HG03575 (cell line): ENCODE results near the gene NEIL1.
"Not testable (repeated sequence)": the region's sequence is repeated elsewhere in the genome, so short reads cannot be mapped to it uniquely, and the experiment has no call there.

Source experiments
- ATAC-seq: cut with Tn5 transposase; IDR thresholded peaks from one replicate; pipeline ENCODE4 v1.9.1; 2021; ENCODE audit not compliant: unreplicated experiment, insufficient number of reproducible peaks, low FRiP score; ENCODE audit errors: extremely low read depth

The NEIL1 gene, protein sequence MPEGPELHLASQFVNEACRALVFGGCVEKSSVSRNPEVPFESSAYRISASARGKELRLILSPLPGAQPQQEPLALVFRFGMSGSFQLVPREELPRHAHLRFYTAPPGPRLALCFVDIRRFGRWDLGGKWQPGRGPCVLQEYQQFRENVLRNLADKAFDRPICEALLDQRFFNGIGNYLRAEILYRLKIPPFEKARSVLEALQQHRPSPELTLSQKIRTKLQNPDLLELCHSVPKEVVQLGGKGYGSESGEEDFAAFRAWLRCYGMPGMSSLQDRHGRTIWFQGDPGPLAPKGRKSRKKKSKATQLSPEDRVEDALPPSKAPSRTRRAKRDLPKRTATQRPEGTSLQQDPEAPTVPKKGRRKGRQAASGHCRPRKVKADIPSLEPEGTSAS

DNA sequence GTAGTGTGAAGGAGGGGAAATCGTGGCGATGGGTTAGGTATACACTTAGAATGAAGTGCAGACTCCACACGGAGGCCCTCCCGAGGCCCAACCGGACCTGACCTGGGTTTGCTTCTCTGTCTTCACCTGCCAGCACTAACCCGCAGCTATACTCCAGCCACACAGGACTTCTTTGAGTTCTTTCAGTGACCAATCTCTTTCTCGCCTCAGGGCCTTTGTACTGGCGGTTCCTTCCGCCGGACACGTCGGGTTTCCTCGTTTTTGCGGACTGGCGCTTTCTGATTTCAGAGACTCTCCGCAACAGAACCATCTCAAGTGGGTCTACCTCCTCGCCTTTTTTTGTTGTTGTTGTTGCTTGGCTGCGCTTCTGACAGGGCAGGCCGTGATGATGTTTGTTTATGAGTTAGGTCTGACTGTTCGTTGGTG, at the start of gene NEIL1:
Gene NEIL1 (plus strand): TSS at position 244 of the 426 bp plus-strand sequence. CDS start 1,867 bp downstream, outside the sequence.
- ATAC-seq: no peak

DNA sequence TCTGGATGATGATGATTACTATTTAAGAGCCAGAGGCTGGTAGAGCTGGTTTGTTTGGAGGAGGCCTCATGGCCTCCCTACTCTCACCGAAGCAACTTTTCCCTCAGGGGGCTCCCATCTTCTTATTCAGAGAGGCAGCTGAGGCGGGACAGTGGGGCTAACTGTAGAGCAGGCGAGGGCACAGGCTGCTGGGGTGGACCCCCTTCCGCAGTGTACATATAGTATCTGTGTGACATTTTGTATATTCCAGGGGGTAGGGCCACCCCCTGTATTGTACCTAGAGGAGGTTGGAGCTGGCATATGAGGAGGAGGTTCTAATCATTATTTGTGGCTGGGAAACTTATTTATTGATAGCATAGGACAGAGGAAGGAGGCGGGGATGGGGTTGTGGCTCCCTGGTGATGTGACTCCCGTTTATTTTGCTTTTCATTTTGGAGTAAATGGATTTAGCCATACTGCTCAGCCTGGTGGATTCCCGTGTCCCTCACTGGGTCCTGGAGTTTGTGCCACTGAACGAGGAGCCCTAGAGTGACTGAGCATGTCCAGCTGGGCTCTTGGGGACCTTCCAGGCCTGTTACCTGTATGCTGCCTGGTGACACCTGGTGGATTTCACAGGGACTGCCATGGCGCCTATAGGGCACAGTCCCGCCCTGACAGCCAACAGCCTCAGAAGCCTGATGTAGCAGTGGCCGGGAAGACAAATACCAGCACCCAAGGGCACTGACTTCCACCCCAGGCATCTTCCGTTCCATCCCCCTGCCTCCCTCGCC, 48.1 kb upstream of the NEIL1 start:
- ATAC-seq: not testable (repeated sequence)

DNA sequence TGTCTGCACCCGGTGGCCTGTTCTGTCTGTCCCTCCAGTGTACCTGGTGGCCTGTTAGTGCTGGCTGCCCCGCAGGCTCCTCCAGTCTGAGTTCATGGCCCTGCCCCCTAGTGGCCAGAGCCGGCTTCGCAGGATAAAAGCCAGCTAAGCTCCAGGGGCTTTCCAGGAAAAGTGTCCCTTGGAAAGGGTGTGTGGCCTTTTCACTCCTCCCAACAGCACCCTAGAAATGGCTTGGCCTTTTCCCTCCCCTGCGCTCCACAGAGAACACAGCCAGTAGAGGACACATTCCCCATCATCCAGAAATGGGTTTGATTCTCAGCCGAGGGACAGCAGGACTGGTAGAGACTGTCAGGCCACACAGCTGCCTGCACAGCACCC, 47.5 kb upstream of the NEIL1 start:
- ATAC-seq: not testable (repeated sequence)

DNA sequence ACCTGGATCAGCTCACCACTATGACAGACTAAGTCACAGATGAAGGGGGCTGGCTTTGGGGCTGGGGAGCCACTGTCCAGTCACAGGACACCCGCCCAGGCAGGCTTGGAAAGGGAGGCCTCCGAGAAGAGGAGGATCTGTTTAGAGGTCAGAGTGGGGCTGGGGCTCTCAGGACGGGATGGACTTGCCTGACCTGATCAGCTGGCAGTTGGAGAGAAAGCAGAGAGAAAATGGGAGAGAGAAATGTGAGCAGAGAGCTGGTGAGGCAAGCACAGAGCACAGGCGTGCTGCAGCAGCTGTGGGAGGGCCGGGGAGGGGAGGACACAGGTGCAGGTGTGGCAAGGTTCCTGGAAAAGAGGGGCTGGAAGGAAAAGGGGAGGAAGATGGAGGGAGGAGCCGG, 46.8 kb upstream of the NEIL1 start:
- ATAC-seq: not testable (repeated sequence)

DNA sequence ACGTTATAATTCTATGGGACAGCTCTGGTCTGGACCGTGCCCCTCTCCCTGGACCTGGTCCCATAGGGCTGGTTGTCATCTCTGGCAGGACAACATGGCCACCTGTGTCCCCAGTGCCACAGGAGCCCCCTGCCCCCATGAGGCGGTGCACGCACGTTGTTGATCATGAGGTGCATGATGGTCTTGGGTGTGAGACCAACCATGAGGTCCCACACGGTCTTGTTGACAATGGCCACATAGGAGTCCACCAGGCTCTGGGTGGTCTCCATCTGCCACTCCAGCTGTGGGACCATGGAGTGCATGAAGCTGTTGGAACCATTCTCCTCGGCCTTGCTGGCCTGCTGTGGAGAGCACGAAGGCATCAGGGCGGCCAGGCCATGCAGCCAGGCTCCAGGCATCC, 44.5 kb upstream of the NEIL1 start:
- ATAC-seq: no peak

DNA sequence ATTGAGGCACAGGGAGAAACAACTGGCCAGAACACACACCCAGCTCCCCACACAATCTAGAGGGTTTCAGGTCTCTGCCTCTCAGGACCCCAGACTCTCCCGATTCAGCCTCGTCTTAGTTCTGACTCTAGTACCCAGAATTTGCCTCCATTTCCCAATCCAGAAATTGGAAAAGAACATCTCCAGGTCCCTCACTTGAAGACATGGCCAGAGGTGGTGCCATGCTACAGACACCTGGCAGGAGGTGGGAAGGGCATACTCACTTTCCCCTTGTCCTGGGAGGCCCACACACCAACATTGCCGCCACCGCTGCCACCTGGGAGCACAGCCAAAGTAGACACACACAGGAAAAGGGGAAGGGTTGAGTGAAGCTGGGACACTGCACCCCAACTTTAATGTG, 44.1 kb upstream of the NEIL1 start:
- not testable (repeated sequence) for ATAC-seq

DNA sequence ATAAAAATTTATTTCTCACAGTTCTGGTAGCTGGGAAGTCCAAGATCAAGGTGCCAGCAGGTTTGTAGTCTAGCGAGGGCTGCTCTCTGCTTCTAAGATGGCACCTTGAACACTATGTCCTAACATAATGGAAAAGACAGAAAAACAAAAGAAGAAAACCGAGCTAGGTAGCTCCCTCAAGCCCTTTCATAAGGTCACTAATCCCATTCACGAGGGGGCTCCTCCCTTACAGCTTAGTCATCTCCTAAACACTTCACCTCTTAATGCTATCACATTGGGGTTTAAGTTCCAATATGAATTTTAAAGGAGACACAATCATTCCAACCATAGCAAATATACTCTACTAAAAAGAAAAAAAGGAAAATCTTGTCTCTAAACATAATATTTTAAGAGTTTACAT, 40.7 kb upstream of the NEIL1 start:
- ATAC-seq: no peak

DNA sequence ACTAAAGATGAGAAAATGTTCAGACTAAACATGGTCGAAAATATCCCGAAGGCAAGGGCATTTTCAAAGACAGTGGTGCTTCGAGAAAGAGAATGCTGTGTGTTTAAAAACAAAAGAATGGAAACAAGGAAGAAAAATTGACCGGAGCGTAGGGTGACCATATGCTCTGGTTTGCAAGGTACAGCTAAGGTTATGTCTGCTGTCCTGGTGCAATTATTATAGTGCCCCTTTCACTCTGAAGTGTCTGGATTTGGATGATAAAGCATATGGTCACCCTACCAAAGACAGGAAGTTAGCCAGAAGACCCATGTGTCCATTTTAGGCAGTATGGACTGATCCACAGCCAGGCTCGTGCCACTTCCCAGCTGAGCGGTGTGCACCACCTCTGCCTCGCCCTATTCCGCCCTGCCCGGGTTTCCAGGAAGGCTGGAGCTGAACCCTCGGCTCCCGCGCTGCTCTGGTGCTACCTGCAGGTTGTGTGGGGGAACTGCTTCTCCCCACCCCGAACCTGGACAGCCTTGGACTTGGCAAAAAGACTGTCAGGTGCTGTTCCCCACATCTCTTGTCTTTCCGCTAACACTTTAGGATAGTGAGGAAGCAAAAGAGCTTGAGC, 39.0 kb upstream of the NEIL1 start:
- no peak for ATAC-seq

DNA sequence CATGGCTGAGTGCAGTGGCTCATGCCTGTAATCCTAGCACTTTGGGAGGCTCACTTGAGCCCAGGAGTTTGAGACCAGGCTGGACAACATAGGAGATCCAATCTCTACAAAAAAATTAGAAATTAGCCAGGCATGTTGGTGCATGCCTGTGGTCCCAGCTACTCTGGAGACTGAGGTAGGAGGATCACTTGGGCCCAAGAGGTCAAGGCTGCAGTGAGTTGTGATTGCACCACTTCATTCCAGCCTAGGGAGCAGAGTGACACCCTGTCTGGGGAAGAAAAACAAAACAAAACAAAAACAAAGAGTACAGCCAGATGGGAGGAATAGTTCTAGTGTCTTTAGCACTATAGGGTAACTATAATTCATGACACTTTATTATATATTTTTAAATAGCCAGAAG, 37.1 kb upstream of the NEIL1 start:
- ATAC-seq: no peak

DNA sequence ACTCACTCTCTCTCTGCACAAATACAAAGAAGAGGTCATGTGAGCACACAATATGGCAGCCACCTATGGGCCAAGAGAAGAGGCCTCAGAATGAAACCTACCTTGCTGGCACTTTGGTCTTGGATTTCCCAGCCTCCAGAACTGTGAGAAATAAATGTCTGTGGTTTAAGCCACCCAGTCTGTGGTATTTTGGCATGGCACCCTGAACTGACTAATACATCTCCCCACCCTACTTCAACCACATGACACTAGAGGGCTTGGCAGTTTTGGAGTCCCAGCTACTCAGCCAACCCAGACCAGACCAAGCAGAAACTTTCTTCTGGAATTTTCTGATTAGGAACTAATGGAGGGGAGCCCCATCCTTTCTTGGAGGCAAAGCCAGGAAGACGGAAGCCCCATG, 34.3 kb upstream of the NEIL1 start:
- ATAC-seq: not testable (repeated sequence)

DNA sequence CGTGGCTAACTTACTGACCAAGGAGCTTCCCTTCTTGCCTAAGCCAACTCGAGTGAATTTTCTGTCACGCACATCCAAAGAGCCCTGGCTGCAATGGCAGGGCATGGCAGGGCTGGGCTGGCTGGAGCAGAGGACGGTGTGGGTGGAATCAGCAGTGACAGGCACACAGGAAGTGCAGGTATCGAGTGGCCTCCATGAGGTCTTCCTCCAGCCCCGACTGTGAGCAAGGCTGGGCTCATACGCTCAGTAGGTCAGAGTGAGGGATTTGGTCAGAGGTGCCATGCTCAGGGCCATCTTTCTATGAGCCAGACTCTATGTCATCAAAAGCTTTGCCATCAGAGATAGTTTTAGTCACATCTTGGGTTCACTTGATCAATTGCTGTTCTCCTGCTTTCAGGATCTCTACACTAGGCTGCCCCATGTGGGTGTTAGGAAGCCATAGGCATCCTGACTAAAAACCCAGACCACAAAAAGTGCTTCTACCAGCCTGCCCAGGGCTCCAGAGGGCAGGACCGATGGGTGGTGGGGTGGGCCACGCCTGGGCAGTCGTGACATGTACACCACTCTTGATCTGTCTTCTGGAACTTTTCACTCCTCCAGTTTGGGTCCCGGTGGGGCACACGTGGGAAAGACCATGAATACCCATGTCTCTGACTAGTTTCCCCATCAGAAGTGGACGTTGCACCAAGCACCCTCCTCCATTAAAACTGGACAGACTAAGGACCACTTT, 33.6 kb upstream of the NEIL1 start:
- ATAC-seq: no peak

DNA sequence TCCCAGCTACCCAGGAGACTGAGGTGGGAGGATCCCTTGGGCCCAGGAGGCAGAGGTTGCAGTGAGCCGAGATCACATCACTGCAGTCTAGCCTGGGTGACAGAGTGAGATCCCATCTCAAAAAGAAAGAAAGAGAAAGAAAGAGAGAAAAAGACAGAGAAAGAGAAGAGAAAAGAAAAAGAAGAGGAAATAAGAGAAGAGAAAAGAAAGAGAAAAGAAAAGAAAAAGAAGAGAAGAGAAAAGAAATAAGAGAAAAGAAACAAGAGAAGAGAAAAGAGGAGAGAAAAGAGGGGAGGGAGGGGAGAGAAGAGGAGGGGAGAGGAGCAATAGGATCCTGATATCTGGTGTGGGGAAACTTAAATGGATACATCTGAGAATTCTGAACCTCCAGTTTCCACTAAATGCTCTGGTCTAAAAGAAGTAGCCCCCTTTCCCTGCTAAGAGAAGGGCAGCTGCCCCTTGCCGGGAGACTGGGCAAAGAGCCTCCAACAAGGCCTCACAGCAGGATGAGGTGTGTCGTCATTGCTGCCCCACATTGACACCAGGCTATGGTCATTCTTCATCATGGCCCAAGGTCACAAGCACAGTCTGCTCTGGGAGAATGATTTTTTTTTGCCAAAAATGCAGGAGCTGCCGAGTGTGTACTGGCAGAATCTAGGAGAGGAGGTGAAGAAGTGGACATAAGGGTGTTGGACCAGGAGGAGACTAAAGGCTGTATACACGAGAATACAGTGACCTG, 32.1 kb upstream of the NEIL1 start:
- ATAC-seq: no peak

DNA sequence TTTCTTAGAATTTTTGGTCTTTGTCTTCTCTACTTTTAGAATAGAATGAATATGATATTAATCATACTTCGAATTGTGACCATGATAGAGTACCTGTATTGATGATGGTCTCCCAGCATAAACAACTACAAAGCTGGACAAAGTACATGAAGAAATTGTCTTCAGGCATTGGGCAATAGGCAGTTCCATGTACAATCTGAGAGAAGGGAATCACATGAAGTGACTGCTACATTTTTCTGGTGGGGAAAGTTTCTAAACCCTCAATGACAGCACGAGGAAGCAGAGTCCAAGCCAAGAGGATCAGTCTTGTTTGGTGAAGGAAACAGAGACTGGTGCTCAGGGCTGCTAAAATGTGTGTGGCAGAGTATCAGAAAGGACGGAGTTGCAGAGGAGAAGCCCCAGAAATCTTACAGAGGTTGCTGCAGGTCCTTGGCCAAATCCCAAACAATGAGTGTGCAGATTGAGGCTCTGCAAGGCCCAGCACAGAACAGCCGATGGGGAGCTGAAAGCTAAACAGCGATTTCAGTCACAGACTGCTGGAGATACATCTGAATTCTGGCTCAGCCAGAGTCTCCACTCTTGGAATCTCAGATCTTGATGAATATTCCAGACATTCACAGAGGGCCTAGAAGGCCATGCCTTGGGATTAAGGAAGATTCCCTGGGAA, 27.5 kb upstream of the NEIL1 start:
- not testable (repeated sequence) for ATAC-seq

DNA sequence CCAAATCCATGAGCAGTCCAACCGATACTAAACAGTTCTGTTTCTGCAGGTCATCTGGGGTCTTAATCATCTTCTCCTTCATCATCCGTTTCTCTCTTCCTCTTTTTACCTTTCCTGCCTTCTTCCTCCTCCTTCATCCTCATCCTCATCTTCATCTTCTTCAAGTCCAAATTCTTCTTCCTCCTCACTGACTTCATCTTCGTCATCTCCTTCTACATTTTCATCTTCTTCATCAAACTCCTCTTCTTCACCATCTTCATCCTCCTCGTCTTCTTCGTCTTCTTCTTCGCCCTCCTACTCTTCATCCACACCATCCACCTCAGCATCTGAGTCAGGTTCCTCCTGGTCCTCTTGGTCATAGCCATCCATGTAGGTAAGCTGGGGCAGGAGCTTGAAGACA, 25.1 kb upstream of the NEIL1 start:
- ATAC-seq: no peak

DNA sequence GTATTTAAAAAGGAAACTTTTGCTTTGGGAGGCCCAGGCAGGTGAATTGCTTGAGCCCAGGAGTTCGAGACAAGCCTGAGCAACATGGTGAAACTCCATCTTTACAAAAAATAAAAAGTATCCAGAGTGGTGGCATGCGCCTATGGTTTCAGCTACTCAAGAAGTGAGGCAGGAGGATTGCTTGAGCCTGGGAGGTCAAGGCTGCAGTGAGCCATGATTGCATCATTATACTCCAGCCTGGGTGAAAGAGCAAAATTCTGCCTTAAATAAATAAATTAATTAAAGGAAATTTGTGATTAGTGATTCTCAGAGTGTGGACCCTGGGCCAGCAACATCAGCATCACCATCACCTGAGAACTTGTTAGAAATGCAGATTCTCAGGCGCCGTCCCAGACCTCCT, 20.9 kb upstream of the NEIL1 start:
- ATAC-seq: no peak

DNA sequence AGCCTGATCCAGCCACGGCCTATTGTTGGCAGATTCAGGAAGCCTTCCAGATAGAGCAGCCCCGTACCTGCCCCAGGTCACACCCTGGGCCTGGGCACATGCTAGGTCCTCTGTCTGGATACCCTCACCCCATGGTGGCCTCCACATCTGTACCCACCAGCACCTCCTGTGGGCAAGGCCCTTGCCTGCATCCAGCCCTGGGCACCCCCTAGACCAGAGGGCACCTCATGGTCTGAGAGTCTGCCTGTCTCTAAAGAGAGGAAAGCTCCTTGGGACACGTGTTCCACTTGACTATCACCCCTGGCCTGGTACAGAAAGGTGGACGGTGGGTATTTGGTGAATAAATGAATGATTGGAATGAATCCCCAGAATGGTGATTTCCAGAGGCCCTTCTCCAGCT, 19.8 kb upstream of the NEIL1 start:
- no peak for ATAC-seq

DNA sequence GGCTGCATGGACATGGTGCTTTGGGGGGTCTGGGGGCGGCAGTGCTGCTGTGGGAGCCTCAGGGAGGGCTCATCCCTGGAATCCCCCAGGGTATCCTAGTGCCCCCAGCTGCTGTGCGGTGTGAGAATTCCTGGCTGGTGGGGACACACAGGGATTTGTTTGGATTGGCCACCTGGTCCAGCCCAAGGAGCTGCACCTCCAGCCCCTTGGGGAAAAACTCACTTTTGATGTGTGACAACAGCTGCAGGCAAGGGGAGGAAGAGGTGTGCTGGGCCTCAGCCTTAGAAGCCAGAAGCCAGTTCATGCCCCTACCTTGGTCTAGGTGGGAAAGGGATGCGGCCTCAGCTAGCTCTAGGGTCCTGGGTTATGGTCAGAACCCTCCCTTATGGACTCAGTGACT, 19.3 kb upstream of the NEIL1 start:
- no peak for ATAC-seq
